NCI-H2029 treated with DMSO at 0.1 percent for 48 hours (cell line): ENCODE results near the gene PIGK.
"Not testable (repeated sequence)": the region's sequence is repeated elsewhere in the genome, so short reads cannot be mapped to it uniquely, and the experiment has no call there.

Experiments
- DNase-seq: peaks from one replicate; lab custom pipeline; 2025; lab: John Stamatoyannopoulos, UW

The PIGK gene

GRCh38 chr1:77219166-77219887 lies at the start of gene PIGK:
PIGK (minus strand) TSS chr1:77219430; CDS start chr1:77219402, 28 bp downstream.
- peak; percentile 63 for DNase-seq

GRCh38 chr1:77267035-77267434 lies 47.8 kb upstream of the PIGK start:
- no peak for DNase-seq

GRCh38 chr1:77265180-77265579 lies 46.0 kb upstream of the PIGK start:
- no peak for DNase-seq

- DNase-seq: no peak
These were observed 44.5 kb upstream of the PIGK start for GRCh38 chr1:77263708-77264107.

- no peak for DNase-seq
These were observed 34.0 kb upstream of the PIGK start for GRCh38 chr1:77253211-77253610.

- DNase-seq: no peak
These were observed 30.9 kb upstream of the PIGK start for GRCh38 chr1:77250126-77250525.

- DNase-seq: no peak
These were observed 26.6 kb upstream of the PIGK start for GRCh38 chr1:77245830-77246229.

GRCh38 chr1:77239311-77239710 lies 20.1 kb upstream of the PIGK start:
- no peak for DNase-seq

- no peak for DNase-seq
These were observed 19.2 kb upstream of the PIGK start for GRCh38 chr1:77238462-77238861.

GRCh38 chr1:77234943-77235342 lies 15.7 kb upstream of the PIGK start:
- no peak for DNase-seq

- DNase-seq: no peak
These were observed 14.9 kb upstream of the PIGK start for GRCh38 chr1:77234096-77234495.

GRCh38 chr1:77232829-77233228 lies 13.6 kb upstream of the PIGK start:
- DNase-seq: no peak

- no peak for DNase-seq
These were observed 10.8 kb upstream of the PIGK start for GRCh38 chr1:77230051-77230450.

- no peak for DNase-seq
These were observed 9.6 kb upstream of the PIGK start for GRCh38 chr1:77228836-77229235.

GRCh38 chr1:77227381-77227780 lies 8.2 kb upstream of the PIGK start:
- no peak for DNase-seq

- DNase-seq: no peak
These were observed 3.3 kb upstream of the PIGK start for GRCh38 chr1:77222496-77222895.

- no peak for DNase-seq
These were observed 1.6 kb upstream of the PIGK start for GRCh38 chr1:77220687-77221463.

GRCh38 chr1:77218477-77219165 lies 609 bp downstream of the PIGK start:
- peak; percentile 19 for DNase-seq

- not testable (repeated sequence) for DNase-seq
These were observed 15.2 kb downstream of the PIGK start for GRCh38 chr1:77204043-77204442.

GRCh38 chr1:77202751-77203150 lies 16.5 kb downstream of the PIGK start:
- no peak for DNase-seq

GRCh38 chr1:77200806-77201205 lies 18.4 kb downstream of the PIGK start:
- DNase-seq: no peak

- DNase-seq: no peak
These were observed 18.9 kb downstream of the PIGK start for GRCh38 chr1:77200293-77200692.

GRCh38 chr1:77197351-77197750 lies 21.9 kb downstream of the PIGK start:
- DNase-seq: no peak
